ENCODE measurements around the gene NTRK3. TPM values are rescaled to one million over a fixed set of nuclear protein-coding genes. Genes with fewer than 3 reads are reported as not detected.

The NTRK3 gene
- polyA plus RNA-seq, 1 donor from 2014 or later = 42.7 TPM

DNA sequence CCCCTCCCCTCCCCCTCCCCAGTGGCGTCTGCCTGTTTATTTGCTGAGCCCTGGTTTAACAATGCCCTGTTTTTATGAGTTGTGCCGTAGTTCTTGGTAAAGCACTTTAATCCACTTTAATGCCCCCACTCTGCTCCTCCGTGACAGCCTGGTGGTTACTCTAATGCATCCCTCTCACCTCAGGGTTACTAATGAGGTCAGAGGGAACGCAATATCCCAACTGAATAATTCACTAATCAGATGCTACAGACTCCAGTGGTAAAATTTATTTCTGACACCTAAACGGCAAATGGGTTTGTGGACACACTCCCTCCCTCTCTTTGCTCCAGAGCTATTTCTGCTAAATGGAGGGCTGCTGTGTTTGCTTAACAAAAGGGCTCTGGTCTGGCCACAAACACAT lies 26.1 kb upstream of the NTRK3 start:
- H3K9ac ChIP-seq (ENCODE audit: low read length) = no peak overlapping the region
- H3K27me3 ChIP-seq (ENCODE audit: insufficient read depth, low read depth, low read length) = no peaks in the 10 kb centered on the region
- no peaks in the 10 kb centered on the region for H3K79me2 ChIP-seq (replicated peaks; ENCODE audit: insufficient read depth, low read length)
- no peak overlapping the region for H2AFZ ChIP-seq (ENCODE audit: low read depth, low read length)
- TF ChIP-seq MXI1 (conservative IDR thresholded peaks at IDR 0.05; ENCODE audit: poor library complexity, severe bottlenecking) (no peak), TAF1 (IDR thresholded peaks at IDR 0.05; ENCODE audit: low read depth) (no peak), EP300 (conservative IDR thresholded peaks at IDR 0.05; ENCODE audit: poor library complexity, severe bottlenecking) (no peak), POLR2AphosphoS5 (IDR thresholded peaks at IDR 0.05) (no peak), SMC3 (conservative IDR thresholded peaks at IDR 0.05; ENCODE audit: poor library complexity) (no peak), EZH2 (IDR thresholded peaks at IDR 0.05; ENCODE audit: borderline replicate concordance, insufficient read depth, low read length, poor library complexity, severe bottlenecking) (no peak), RAD21 (conservative IDR thresholded peaks at IDR 0.05) (no peak)
- TF ChIP-seq, protein P1, sequence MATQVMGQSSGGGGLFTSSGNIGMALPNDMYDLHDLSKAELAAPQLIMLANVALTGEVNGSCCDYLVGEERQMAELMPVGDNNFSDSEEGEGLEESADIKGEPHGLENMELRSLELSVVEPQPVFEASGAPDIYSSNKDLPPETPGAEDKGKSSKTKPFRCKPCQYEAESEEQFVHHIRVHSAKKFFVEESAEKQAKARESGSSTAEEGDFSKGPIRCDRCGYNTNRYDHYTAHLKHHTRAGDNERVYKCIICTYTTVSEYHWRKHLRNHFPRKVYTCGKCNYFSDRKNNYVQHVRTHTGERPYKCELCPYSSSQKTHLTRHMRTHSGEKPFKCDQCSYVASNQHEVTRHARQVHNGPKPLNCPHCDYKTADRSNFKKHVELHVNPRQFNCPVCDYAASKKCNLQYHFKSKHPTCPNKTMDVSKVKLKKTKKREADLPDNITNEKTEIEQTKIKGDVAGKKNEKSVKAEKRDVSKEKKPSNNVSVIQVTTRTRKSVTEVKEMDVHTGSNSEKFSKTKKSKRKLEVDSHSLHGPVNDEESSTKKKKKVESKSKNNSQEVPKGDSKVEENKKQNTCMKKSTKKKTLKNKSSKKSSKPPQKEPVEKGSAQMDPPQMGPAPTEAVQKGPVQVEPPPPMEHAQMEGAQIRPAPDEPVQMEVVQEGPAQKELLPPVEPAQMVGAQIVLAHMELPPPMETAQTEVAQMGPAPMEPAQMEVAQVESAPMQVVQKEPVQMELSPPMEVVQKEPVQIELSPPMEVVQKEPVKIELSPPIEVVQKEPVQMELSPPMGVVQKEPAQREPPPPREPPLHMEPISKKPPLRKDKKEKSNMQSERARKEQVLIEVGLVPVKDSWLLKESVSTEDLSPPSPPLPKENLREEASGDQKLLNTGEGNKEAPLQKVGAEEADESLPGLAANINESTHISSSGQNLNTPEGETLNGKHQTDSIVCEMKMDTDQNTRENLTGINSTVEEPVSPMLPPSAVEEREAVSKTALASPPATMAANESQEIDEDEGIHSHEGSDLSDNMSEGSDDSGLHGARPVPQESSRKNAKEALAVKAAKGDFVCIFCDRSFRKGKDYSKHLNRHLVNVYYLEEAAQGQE (IDR thresholded peaks at IDR 0.05; ENCODE audit: borderline replicate concordance) = no peak
- TF ChIP-seq, protein P2, sequence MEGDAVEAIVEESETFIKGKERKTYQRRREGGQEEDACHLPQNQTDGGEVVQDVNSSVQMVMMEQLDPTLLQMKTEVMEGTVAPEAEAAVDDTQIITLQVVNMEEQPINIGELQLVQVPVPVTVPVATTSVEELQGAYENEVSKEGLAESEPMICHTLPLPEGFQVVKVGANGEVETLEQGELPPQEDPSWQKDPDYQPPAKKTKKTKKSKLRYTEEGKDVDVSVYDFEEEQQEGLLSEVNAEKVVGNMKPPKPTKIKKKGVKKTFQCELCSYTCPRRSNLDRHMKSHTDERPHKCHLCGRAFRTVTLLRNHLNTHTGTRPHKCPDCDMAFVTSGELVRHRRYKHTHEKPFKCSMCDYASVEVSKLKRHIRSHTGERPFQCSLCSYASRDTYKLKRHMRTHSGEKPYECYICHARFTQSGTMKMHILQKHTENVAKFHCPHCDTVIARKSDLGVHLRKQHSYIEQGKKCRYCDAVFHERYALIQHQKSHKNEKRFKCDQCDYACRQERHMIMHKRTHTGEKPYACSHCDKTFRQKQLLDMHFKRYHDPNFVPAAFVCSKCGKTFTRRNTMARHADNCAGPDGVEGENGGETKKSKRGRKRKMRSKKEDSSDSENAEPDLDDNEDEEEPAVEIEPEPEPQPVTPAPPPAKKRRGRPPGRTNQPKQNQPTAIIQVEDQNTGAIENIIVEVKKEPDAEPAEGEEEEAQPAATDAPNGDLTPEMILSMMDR (IDR thresholded peaks at IDR 0.05; ENCODE audit: poor library complexity, severe bottlenecking) = no peak
- no peak overlapping the region for H3K4me3 ChIP-seq (ENCODE audit: low read length)
- no peaks in the 10 kb centered on the region for H3F3A ChIP-seq (ENCODE audit: insufficient read depth, low read length, poor library complexity, severe bottlenecking)
- no peak overlapping the region for H3K4me2 ChIP-seq (ENCODE audit: low read length)
- H3K9me2 ChIP-seq (ENCODE audit: insufficient read depth, low read length) = no peaks in the 10 kb centered on the region
- no peaks in the 10 kb centered on the region for H3K9me3 ChIP-seq (ENCODE audit: low read length)
- H3K36me3 ChIP-seq (ENCODE audit: insufficient read depth, low read length) = no peaks in the 10 kb centered on the region
- H3K27ac ChIP-seq (ENCODE audit: low read length) = no peak overlapping the region
- no peaks in the 10 kb centered on the region for H4K20me1 ChIP-seq (ENCODE audit: insufficient read depth)

DNA sequence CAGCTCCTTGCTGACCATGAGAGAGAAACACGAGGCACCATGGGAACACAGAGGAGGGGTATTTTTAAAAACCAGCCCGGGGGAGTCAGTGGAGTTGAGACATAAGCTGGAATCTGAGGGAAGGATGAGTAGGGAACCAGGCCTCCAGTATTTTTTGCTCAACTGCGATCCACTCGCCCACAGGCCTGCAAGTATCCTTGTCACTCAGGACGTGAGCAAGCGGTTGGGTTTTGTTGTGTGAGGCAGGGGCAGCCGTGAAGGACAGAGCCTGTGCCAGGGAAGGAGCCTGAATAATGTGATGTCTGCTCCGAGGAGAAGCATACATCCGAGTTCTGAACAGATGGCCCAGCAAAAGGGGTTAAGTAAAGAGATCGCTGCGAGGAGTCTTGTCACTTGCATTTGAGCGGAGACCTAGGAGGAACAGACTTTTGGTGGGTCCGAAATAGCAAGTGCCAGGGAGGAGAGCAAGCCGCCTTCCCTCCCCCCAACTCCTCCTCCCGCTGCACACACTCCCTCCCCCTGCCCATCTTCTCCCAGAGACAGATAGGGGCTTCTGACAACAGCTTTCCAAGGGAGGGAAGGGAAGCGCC lies 20.4 kb upstream of the NTRK3 start:
- no peaks in the 10 kb centered on the region for H3F3A ChIP-seq (ENCODE audit: insufficient read depth, low read length, poor library complexity, severe bottlenecking)

More for the DNA sequence above, 20.4 kb upstream of the NTRK3 start:
- H3K36me3 ChIP-seq (ENCODE audit: insufficient read depth, low read length) = no peaks in the 10 kb centered on the region
- no peak overlapping the region for H3K27ac ChIP-seq (ENCODE audit: low read length)
- no peaks in the 10 kb centered on the region for H3K9me2 ChIP-seq (ENCODE audit: insufficient read depth, low read length)
- no peaks in the 10 kb centered on the region for H3K79me2 ChIP-seq (replicated peaks; ENCODE audit: insufficient read depth, low read length)
- no peaks in the 10 kb centered on the region for H4K20me1 ChIP-seq (ENCODE audit: insufficient read depth)
- H3K9me3 ChIP-seq (ENCODE audit: low read length) = no peaks in the 10 kb centered on the region
- H3K4me2 ChIP-seq (ENCODE audit: low read length) = no peak overlapping the region
- H2AFZ ChIP-seq (ENCODE audit: low read depth, low read length) = no peak overlapping the region
- TF ChIP-seq SMC3 (conservative IDR thresholded peaks at IDR 0.05; ENCODE audit: poor library complexity) = no peak
- no peak for TF ChIP-seq POLR2AphosphoS5 (IDR thresholded peaks at IDR 0.05)
- no peak for TF ChIP-seq TAF1 (IDR thresholded peaks at IDR 0.05; ENCODE audit: low read depth)
- no peak for TF ChIP-seq EZH2 (IDR thresholded peaks at IDR 0.05; ENCODE audit: borderline replicate concordance, insufficient read depth, low read length, poor library complexity, severe bottlenecking)
- TF ChIP-seq EP300 (conservative IDR thresholded peaks at IDR 0.05; ENCODE audit: poor library complexity, severe bottlenecking) = no peak
- TF ChIP-seq RAD21 (conservative IDR thresholded peaks at IDR 0.05) = no peak
- H3K4me3 ChIP-seq (ENCODE audit: low read length) = no peak overlapping the region
- no peaks in the 10 kb centered on the region for H3K27me3 ChIP-seq (ENCODE audit: insufficient read depth, low read depth, low read length)
- no peak overlapping the region for H3K9ac ChIP-seq (ENCODE audit: low read length)

Data from neural cell (in vitro differentiated cells).